ENCODE results near the gene ABCB9.

GRCh38 chr12:122968104-122968503, 1.8 kb upstream of the ABCB9 start:
- TF ChIP-seq POLR2AphosphoS5 (IDR thresholded peaks at IDR 0.05): no peak
- no peak for TF ChIP-seq TAF1 (IDR thresholded peaks at IDR 0.05; ENCODE audit: low read depth)
- TF ChIP-seq CTCF (IDR thresholded peaks at IDR 0.05; ENCODE audit: poor library complexity, severe bottlenecking): no peak
- no peak for TF ChIP-seq SMC3 (conservative IDR thresholded peaks at IDR 0.05; ENCODE audit: poor library complexity)
- TF ChIP-seq RAD21 (conservative IDR thresholded peaks at IDR 0.05): no peak
- TF ChIP-seq EZH2 (IDR thresholded peaks at IDR 0.05; ENCODE audit: borderline replicate concordance, insufficient read depth, low read length, poor library complexity, severe bottlenecking): no peak
